HG02571 (cell line): ENCODE measurements around the gene PTPRN2.

Experiments
- ATAC-seq: cut with Tn5 transposase; IDR thresholded peaks from one replicate; pipeline ENCODE4 v1.9.1; 2021; ENCODE audit warnings: mild to moderate bottlenecking, moderate library complexity; ENCODE audit not compliant: unreplicated experiment

PTPRN2 gene

GRCh38 chr7:158494643-158495042, 93.0 kb downstream of the PTPRN2 start:
- no peak for ATAC-seq

- no peak for ATAC-seq
These were observed 93.4 kb downstream of the PTPRN2 start for GRCh38 chr7:158494162-158494586.

- ATAC-seq = no peak
These were observed 95.3 kb downstream of the PTPRN2 start for GRCh38 chr7:158492367-158492764.

GRCh38 chr7:158491094-158491493, 96.5 kb downstream of the PTPRN2 start:
- ATAC-seq = no peak

GRCh38 chr7:158490171-158490782, 97.3 kb downstream of the PTPRN2 start:
- ATAC-seq = no peak

- no peak for ATAC-seq
These were observed 98.0 kb downstream of the PTPRN2 start for GRCh38 chr7:158489462-158490155.

GRCh38 chr7:158488181-158488971, 99.2 kb downstream of the PTPRN2 start:
- no peak for ATAC-seq

- ATAC-seq = no peak
These were observed 99.9 kb downstream of the PTPRN2 start for GRCh38 chr7:158487631-158488151.

GRCh38 chr7:158486919-158487318, 100.7 kb downstream of the PTPRN2 start:
- ATAC-seq = no peak

GRCh38 chr7:158484801-158485531, 102.7 kb downstream of the PTPRN2 start:
- ATAC-seq = no peak

GRCh38 chr7:158482480-158482879, 105.1 kb downstream of the PTPRN2 start:
- no peak for ATAC-seq

- no peak for ATAC-seq
These were observed 108.0 kb downstream of the PTPRN2 start for GRCh38 chr7:158479664-158480025.

GRCh38 chr7:158479021-158479663, 108.5 kb downstream of the PTPRN2 start:
- no peak for ATAC-seq

GRCh38 chr7:158477866-158478265, 109.8 kb downstream of the PTPRN2 start:
- no peak for ATAC-seq

GRCh38 chr7:158476331-158476932, 111.2 kb downstream of the PTPRN2 start:
- no peak for ATAC-seq

GRCh38 chr7:158475679-158476052, 112.0 kb downstream of the PTPRN2 start:
- ATAC-seq = no peak

GRCh38 chr7:158475036-158475678, 112.5 kb downstream of the PTPRN2 start:
- ATAC-seq = no peak

- ATAC-seq = no peak
These were observed 113.1 kb downstream of the PTPRN2 start for GRCh38 chr7:158474488-158474887.

GRCh38 chr7:158473946-158474345, 113.7 kb downstream of the PTPRN2 start:
- no peak for ATAC-seq

- no peak for ATAC-seq
These were observed 114.4 kb downstream of the PTPRN2 start for GRCh38 chr7:158473221-158473620.
